Transverse colon (tissue), 4 donors: ENCODE data around the gene TAPT1. TPM values are rescaled to one million over a fixed set of nuclear protein-coding genes. Genes with fewer than 3 reads are reported as not detected.

ENCODE experiments used
- DNase-seq: peaks from one replicate; pipeline ENCODE4 v3.0.0-alpha.2; 2019
- H3K27ac ChIP-seq, 4 donors: fragments of 200-600 bp; sonication (generic); 2 replicates each; pipeline ENCODE4 v1.5.1; 2016 to 2018; ENCODE audit warnings: inconsistent platforms in 4 of 4
- H3K27me3 ChIP-seq: fragments of 200-600 bp; sonication (generic); 2 replicates; pipeline ENCODE4 v1.5.1; 2017; ENCODE audit warnings: inconsistent platforms
- H3K36me3 ChIP-seq, 4 donors: fragments of 200-600 bp; sonication (generic); 2 replicates each; pipeline ENCODE4 v1.5.1; 2017 to 2019; ENCODE audit warnings: inconsistent platforms in 4 of 4
- H3K4me1 ChIP-seq, 4 donors: fragments of 200-600 bp; sonication (generic); 2 replicates each; pipeline ENCODE4 v1.5.1; 2017 to 2020; ENCODE audit warnings: inconsistent platforms in 4 of 4
- H3K4me3 ChIP-seq, 4 donors: fragments of 200-600 bp; sonication (generic); 1 replicate in 1 of 4; 2 replicates in 3 of 4; pipeline versions ENCODE4 v1.5.1 to v1.6.1; 2017 to 2019; ENCODE audit warnings: inconsistent platforms in 4 of 4
- H3K9me3 ChIP-seq, 2 donors: fragments of 200-600 bp; sonication (generic); 2 replicates each; pipeline ENCODE4 v1.5.1; 2017 to 2019; ENCODE audit warnings: inconsistent platforms in 2 of 2
- EP300 ChIP-seq: sonication (generic); formaldehyde crosslinking; IDR thresholded peaks from one replicate; pipeline ENCODE4 v1.6.1; 2017; ENCODE audit warnings: antibody characterized with exemption, low read depth
- POLR2A ChIP-seq: fragments of 450-650 bp; IDR thresholded peaks from one replicate; pipeline ENCODE4 v1.6.1; 2016; ENCODE audit warnings: antibody characterized with exemption, mild to moderate bottlenecking, moderate library complexity
- POLR2AphosphoS5 ChIP-seq, 3 donors: sonication (generic); formaldehyde crosslinking; IDR thresholded peaks; one replicate each; pipeline ENCODE4 v1.6.1; 2016; ENCODE audit warnings: antibody characterized with exemption in 3 of 3
- WGBS, 2 donors: methylation state at CpG; one replicate each; pipeline ENCODE4 v1.1.5; 2018; ENCODE audit warnings: low coverage in 1 of 2; 5-methylcytosine and 5-hydroxymethylcytosine counted together
- in situ Hi-C, 4 donors: fragments of 200-750 bp; cut with MboI; loops; one replicate each; pipeline versions ENCODE4 v1.15.0 to v1.15.1; 2017; ENCODE audit warnings: low sequenced_read_pairs in 3 of 4, low pct_ligation_motif_present in 1 of 4, low pct_unique_long_range_greater_than_20kb in 1 of 4
- intact Hi-C: fragments of 100-400 bp; cut with DNase I; formaldehyde crosslinking; loops from one replicate; pipeline ENCODE4 v1.15.1; 2023; ENCODE audit warnings: low total_unique reads
- total RNA-seq, 4 donors: library from RNA; depleted of rRNA; stranded (reverse); fragments of >200 nt; gene quantifications; one replicate each; pipeline ENCODE4 v1.1.0, GENCODE V29; 2016
- TF ChIP-seq, protein P1 (sequence below), 5 experiments: fragments of 200-600 bp in 3 of 5; fragments of 450-650 bp in 2 of 5; sonication (generic) in 3 of 5; IDR thresholded peaks; 1 replicate in 2 of 5; 2 replicates in 3 of 5; pipeline ENCODE4 v1.5.1; 2016 to 2017; ENCODE audit warnings: antibody characterized with exemption in 5 of 5, inconsistent platforms in 3 of 5, mild to moderate bottlenecking in 2 of 5, moderate library complexity in 1 of 5

Gene TAPT1
- total RNA-seq, 4 donors from 2014 or later, result 21.5 to 54.6 (median 29.8) TPM

DNA sequence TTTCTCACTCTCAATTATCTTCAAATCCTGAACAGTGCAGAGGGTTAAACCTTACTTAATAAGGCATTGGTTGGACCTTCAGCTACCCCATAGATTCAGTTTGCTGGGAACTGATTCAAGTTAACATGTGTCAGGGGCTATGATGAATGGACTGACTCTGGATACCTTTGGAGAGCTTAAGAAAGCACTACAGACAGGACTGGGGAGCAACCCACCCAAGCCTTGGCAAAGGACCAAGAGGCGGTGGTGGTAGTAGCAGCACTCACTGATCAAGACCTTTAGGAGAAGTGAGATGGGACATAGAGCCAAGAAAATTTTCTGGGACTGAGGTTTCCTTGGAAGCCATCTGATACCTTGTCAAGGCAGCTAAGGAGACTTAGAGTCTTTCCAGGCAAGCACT, 43.0 kb upstream of the TAPT1 start:
- no peak for DNase-seq
- intact Hi-C loops (no loop called here), in situ Hi-C loops (loop anchor here in 3 of 4 donors (10.0 kb wide), 2 partner anchors 234 to 244 kb away; no protein-coding TSS in a partner anchor)
- Histone ChIP-seq H3K27ac (no peak overlapping the region), H3K4me1 (no peaks in the 10 kb centered on the region), H3K4me3 (no peak overlapping the region), H3K27me3 (no peaks in the 10 kb centered on the region), H3K9me3 (no peaks in the 10 kb centered on the region), H3K36me3 (no peaks in the 10 kb centered on the region)
- 83 to 100% methylated on average over 1 of the region's 1 CpG for WGBS, 2 donors
- TF ChIP-seq POLR2AphosphoS5 (IDR thresholded peaks at IDR 0.05) (no peak), EP300 (no peak), POLR2A (no peak)
- TF ChIP-seq, protein P1, sequence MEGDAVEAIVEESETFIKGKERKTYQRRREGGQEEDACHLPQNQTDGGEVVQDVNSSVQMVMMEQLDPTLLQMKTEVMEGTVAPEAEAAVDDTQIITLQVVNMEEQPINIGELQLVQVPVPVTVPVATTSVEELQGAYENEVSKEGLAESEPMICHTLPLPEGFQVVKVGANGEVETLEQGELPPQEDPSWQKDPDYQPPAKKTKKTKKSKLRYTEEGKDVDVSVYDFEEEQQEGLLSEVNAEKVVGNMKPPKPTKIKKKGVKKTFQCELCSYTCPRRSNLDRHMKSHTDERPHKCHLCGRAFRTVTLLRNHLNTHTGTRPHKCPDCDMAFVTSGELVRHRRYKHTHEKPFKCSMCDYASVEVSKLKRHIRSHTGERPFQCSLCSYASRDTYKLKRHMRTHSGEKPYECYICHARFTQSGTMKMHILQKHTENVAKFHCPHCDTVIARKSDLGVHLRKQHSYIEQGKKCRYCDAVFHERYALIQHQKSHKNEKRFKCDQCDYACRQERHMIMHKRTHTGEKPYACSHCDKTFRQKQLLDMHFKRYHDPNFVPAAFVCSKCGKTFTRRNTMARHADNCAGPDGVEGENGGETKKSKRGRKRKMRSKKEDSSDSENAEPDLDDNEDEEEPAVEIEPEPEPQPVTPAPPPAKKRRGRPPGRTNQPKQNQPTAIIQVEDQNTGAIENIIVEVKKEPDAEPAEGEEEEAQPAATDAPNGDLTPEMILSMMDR (IDR thresholded peaks at IDR 0.05), result no peak

DNA sequence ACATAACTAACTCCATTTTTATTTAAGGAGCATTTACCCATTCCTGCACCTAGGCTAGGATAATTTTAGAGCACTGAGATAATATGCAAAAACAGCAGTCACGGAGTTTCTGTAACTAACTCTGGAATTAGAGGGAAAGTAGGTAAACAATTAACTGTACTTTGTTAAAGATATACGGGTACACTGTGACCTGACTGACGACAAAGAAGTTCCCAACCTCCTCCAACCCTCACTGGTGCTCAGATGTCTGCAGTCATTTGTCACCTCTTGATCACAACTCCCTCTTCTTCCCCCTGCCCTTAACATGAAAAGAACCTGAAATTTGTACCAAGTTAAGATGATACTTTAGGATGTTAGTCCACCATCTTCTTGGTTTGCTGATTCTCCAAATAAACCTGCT, 42.0 kb upstream of the TAPT1 start:
- Histone ChIP-seq H3K9me3 (no peaks in the 10 kb centered on the region), H3K27me3 (no peaks in the 10 kb centered on the region), H3K4me3 (no peak overlapping the region), H3K4me1 (no peaks in the 10 kb centered on the region), H3K36me3 (no peaks in the 10 kb centered on the region), H3K27ac (no peak overlapping the region)
- WGBS, 2 donors, result 79 to 95% methylated on average over 3 of the region's 3 CpGs
- DNase-seq, result no peak
- TF ChIP-seq, protein P1 (IDR thresholded peaks at IDR 0.05), result no peak
- TF ChIP-seq POLR2AphosphoS5 (IDR thresholded peaks at IDR 0.05) (no peak), POLR2A (no peak), EP300 (no peak)
- in situ Hi-C loops, result loop anchor here in 3 of 4 donors (10.0 kb wide), 2 partner anchors 233 to 243 kb away; no protein-coding TSS in a partner anchor
- intact Hi-C loops, result no loop called here

DNA sequence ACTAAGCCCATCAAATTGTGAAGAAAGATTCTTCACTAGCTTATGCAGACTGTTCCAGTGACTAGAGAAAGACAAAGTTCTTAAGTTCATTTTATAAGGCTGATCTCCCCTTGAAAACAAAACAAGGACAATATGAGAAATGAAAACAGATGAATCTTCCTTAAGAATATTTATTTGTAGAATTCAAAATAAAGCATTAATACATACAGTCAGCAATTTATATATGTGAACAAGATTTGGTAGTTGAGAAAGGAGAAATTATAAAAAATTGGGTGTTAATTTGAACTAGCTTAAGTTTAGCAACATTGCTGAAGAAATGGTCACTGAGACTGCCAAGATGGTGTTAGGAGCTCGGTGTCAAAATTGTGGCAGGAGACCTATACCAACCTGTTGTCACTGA, 41.4 kb upstream of the TAPT1 start:
- DNase-seq, result no peak
- no peaks in the 10 kb centered on the region for H3K4me1 ChIP-seq
- no peaks in the 10 kb centered on the region for H3K27me3 ChIP-seq
- in situ Hi-C loops (loop anchor here in 3 of 4 donors (10.0 kb wide), 2 partner anchors 233 to 243 kb away; no protein-coding TSS in a partner anchor), intact Hi-C loops (no loop called here)
- H3K27ac ChIP-seq, result no peak overlapping the region
- TF ChIP-seq EP300 (no peak), POLR2AphosphoS5 (IDR thresholded peaks at IDR 0.05) (no peak), POLR2A (no peak)
- TF ChIP-seq, protein P1 (IDR thresholded peaks at IDR 0.05), result no peak
- no peak overlapping the region for H3K4me3 ChIP-seq
- WGBS, 2 donors, result 71 to 100% methylated on average over 1 of the region's 1 CpG
- H3K9me3 ChIP-seq, result no peaks in the 10 kb centered on the region
- H3K36me3 ChIP-seq, result no peaks in the 10 kb centered on the region

DNA sequence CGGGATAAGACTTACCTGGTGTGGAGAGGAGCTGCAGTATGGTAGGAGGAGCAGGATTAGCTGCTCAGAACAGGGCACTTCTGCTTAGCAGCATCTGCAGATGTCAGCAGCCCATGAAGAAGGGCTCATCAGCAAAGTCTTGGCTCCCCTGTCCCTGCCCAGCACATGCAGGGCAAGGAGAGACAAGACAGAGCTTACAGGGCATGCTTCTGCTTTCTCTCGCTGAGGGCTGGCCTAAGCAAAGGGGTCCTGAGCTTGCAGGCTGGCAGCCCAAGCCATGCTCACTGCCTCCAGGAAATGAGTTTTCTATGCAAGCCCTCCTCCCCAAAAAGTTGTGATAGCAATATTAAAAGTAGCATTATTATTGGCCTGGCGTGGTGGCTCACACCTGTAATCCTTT, 39.5 kb upstream of the TAPT1 start:
- intact Hi-C loops, result no loop called here
- DNase-seq, result no peak
- TF ChIP-seq EP300 (no peak), POLR2AphosphoS5 (IDR thresholded peaks at IDR 0.05) (no peak), POLR2A (no peak)
- TF ChIP-seq, protein P1 (IDR thresholded peaks at IDR 0.05), result no peak
- H3K4me3 ChIP-seq, result no peak overlapping the region
- H3K27ac ChIP-seq, result no peak overlapping the region
- in situ Hi-C loops, result loop anchor here in 3 of 4 donors (10.0 kb wide), 2 partner anchors 231 to 241 kb away; no protein-coding TSS in a partner anchor
- no peaks in the 10 kb centered on the region for H3K27me3 ChIP-seq
- H3K9me3 ChIP-seq, result no peaks in the 10 kb centered on the region
- H3K36me3 ChIP-seq, result no peaks in the 10 kb centered on the region
- no peaks in the 10 kb centered on the region for H3K4me1 ChIP-seq
- WGBS, 2 donors, result 90% methylated on average over 3 of the region's 3 CpGs; no CpG with 5 or more reads in 1 of the 2 donors
